ENCODE results near the gene ANKDD1B. TPM values are rescaled to one million over a fixed set of nuclear protein-coding genes. Genes with fewer than 3 reads are reported as not detected.

ANKDD1B gene
- total RNA-seq, 1 donor = 0.52 TPM

Other genes with a start within 250 kb of the ANKDD1B start
- gene CERT1, start 99.8 kb upstream of the ANKDD1B start, total RNA-seq = 53.0 TPM
- gene POLK, start 99.6 kb upstream of the ANKDD1B start, total RNA-seq = 25.7 TPM
- gene POC5, start 106.0 kb downstream of the ANKDD1B start, total RNA-seq = 16.0 TPM

Measured in mononuclear cell (primary cell).